ENCODE results near the gene FKBP15. TPM values are rescaled to one million over a fixed set of nuclear protein-coding genes. Genes with fewer than 3 reads are reported as not detected.
"Not testable (repeated sequence)": the region's sequence is repeated elsewhere in the genome, so short reads cannot be mapped to it uniquely, and the experiment has no call there.

Gene FKBP15
- polyA plus RNA-seq, 10 donors = 17.1 to 25.3 (median 20.2) TPM

DNA sequence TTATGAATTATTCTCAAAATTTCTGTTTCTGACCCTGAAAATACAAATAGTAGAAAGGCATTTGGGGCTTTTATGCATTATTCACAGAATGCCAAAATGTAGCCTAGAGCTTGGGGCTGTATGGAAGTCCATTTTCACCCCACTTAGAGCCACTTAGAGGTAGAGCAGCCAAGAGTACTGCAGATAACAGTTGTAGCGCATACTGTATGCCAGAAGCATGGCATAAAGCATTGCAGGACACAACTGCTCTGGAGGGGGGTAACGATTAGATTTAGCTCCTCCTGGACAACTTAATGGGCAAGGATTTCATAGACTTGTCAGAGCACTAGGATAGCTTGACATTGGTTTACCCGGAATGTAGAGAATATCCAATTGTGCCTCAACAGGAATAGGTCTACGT, 15.9 kb upstream of the FKBP15 start:
- DNase-seq = no peak

DNA sequence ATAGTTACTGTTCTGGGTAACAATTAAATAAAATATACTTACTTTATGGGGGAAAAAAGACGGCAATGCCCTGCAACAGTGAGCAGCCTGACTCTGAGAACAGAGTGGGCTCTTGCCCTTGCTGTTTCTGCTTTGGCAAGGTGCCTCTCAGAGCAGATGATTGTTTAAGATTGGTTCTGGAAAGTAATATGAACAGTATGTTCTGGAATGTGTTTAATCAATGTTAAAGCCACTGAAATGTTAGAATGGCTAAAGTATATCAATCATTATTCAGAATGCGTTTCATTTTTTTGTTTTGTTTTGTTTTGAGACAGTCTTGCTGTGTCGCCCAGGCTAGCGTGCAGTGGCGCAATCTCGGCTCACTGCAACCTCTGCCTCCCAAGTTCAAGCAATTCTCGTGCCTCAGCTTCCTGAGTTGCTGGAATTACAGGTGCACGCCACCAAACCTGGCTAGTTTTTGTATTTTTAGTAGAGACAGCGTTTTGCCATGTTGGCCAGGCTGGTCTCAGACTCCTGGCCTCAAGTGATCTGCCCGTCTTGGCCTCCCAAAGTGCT, 14.7 kb upstream of the FKBP15 start:
- DNase-seq = not testable (repeated sequence)

DNA sequence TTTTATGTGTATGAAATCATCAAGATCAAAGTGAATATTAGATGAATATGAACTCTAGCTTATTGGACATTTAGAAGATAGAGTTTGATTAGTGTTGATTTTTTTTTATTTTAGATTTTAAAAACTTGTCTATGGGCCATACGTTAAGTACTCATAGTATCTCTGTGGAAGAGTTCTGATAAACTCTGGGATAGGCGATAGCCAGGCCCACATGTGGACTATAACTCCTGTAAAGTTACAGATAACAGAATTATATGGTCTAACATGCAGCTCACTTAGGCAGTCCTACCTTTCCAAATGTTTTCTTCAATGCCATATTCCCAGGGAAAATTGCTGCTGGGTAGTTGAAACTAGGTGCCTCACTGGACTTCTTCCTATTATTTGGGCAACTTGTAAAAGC, 10.6 kb upstream of the FKBP15 start:
- DNase-seq = no peak

DNA sequence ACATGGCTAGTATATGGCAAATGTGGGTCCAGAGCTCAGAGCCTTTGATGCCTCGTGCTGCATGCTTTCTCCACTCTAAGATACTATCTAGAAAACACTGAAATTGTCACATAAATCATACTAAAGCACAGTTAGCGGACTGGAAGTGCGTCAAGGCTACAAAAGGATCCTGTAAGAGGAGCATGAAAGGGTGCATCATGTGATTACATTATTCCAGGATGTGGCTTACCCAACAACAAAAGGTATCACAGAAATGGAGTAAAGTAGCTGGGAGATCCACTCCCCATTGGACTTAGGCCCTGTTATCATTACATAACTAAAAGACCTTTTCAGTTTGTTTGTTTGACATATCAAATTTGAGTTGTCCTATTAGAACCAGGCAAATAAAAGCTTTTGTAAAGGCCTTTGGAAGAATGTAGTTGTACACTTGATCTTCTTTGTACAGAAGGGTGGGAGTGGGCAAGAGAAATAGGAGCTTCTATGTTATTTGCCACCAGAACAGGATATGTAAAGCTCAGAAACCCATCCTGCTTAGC, 7.1 kb upstream of the FKBP15 start:
- no peak for DNase-seq

DNA sequence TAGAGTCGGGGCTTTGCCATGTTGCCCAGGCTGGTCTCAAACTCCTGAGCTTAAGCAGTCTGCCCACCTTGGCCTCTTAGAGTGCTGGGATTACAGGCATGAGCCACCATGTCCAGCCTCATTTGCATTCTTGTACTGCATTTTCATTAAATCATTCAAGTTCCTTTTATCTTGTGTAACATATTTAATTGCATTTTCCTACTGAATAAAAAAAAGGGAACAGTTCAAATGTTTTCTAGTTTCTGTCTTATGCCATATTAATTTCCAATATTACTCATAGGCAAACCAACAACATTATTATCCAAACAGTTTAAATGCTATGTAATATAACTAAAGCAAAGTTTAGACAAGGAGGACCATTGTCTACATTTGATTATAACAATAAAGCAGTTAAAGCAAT, 6.4 kb upstream of the FKBP15 start:
- DNase-seq = no peak

GRCh38 chr9:113223963-113224362, 2.9 kb upstream of the FKBP15 start:
- no peak for DNase-seq

DNA sequence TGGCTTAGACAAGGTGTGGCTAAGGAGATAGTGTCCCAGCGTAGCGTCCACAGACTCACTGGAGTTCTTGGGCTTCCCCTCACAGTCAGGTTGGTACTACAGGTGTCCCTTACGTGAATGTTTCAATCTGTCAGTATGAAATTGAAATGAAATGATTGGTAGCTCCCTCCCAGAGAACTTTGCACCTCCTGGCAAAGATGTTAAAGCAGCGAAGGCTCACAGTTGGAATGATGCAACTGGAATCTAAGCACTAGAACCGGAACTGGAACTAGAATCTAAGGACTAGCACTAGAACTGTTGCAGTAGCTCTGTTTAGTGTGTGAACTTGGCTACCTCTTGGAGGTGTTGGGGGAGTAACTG, 1.4 kb upstream of the FKBP15 start:
- DNase-seq = peak in 1 of 3 donors; percentile 29

DNA sequence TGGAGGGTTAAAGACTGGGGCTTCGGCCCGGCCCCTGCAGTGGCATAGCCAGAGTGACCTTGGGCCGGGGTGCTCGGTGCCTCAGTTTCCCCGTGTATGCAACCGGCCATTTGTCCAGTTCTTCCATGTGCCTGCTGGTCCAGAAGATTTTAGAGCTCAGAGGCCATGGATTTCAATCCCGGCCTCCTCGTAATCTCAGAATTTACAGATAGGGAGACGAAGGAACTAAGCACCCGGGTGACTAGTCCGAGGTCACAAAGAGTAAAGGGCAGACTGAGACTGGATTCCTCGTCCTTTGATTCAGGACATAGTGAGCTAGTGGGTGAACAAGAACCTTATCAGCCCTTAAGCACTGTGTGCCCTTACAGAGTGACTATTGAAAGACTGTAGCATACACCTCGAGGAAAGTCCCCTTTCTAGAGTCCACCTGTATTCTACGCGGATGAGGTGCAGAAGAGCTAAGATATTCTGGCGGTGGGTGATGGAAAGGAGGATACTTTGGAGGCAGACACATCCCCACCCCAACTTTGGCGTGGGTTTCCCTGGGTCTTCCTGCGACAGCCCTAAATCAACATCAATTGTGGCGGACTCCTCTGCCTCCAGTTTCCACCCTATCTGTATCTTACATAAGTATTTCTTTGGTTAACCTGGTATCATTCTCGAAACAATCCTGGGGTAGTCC, 864 bp upstream of the FKBP15 start:
- DNase-seq = peak in 1 of 3 donors; percentile 16

- peak in 1 of 3 donors; percentile 18 for DNase-seq
Observed at GRCh38 chr9:113220467-113221002, 542 bp downstream of the FKBP15 start.

DNA sequence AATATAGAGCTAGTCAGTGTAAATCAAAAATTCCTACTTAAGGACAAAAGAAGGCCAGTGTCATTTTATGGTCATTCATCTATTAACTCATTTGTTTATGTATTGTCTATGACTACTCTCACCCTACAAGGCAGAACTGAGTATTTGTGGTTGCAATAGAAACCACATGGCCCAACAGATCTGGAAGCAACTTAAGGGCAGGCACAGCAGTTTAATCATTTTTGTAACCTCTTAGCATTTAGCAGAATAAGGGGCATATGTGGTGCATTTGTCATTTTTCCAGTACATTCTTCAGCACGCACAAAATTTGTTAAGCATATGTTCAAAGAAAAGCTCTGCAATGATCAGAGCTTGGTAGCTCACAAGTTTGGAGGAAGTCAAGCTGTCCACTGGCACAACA, 1.1 kb downstream of the FKBP15 start:
- peak in 1 of 3 donors; percentile 11 for DNase-seq

- DNase-seq = peak in 1 of 3 donors; percentile 7
Observed at GRCh38 chr9:113219186-113219936, 1.7 kb downstream of the FKBP15 start.

GRCh38 chr9:113216406-113216805, 4.7 kb downstream of the FKBP15 start:
- no peak for DNase-seq

DNA sequence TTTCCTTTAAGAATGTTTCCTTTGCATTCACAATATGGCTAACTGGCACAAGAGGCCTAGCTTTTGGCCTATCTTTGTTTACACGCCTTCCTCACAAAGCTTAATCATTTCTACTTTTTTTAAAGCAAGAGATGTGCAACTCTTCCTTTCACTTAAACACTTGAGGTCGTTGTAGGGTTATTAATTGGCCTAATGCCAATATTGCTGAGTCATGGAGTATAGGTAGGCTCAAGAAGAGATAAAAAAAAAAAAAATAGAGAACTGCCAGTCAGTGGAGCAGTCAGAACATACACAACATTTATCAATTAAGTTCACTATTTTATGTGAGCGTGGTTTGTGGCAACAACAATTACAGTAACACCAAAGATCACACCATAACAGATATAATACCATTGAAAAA, 5.9 kb downstream of the FKBP15 start:
- no peak for DNase-seq

GRCh38 chr9:113210815-113211214, 10.3 kb downstream of the FKBP15 start:
- no peak for DNase-seq

DNA sequence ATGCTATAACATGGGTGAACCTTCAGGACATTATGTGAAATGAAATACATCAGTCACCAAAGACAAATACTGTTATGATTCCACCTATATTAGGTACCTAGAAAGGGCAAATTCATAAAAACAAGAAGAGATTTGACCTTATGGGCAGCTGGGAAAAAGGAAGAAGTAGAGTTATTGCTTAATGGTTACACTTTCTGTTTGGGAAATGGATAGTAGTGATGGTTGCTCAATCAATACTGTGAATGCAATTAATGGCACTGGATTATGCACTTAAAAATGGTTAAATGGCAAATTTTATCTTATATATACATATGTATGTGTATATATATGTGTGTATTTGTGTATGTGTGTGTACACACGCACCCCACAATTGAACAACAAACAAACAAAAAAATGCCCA, 15.2 kb downstream of the FKBP15 start:
- no peak for DNase-seq

- DNase-seq = no peak
Observed at GRCh38 chr9:113205432-113205831, 15.6 kb downstream of the FKBP15 start.

DNA sequence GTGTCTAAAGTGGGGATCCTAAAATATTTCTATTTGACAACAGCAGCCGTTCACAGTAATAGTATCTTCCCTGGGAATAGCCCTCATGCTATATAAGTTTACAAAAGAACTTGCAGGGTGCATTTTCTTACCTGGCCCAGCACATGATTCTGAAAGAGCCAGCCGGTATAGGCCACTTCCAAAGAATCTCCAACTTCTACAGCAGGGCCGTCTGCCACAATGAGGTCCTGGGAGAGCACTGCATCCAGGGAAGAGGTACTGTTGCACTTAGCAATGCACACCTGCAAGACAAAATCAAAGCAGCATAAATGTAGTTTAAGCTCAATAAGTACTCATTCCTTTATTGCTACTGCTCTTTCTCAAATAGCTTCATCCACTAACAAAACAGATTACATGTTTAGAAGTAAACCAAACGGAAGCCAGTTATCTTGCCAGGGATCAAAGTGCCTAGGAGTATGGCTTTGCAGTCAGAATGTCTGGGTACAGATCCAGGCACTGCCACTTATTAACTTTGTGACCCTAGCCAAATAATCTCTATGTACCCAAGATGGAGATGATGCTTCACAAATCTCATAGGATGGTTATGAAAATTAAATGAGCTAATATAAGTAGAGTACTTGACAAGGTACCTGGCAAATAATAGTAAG, 21.3 kb downstream of the FKBP15 start:
- DNase-seq = no peak

- no peak for DNase-seq
Observed at GRCh38 chr9:113192455-113192854, 28.6 kb downstream of the FKBP15 start.

- peak; percentile 8 to 51 (median 35) for DNase-seq
Observed at GRCh38 chr9:113187929-113188595, 33.0 kb downstream of the FKBP15 start.

GRCh38 chr9:113186137-113186755, 34.8 kb downstream of the FKBP15 start:
- no peak for DNase-seq

- no peak for DNase-seq
Observed at GRCh38 chr9:113185271-113185670, 35.8 kb downstream of the FKBP15 start.

Measured in muscle of back (tissue), 11 donors.